DND-41 (cell line): Measurements from ENCODE around the gene NOL4L.

Experiments
- ATAC-seq: fragments of 200-7000 bp; cut with Tn5 transposase; 3 replicates; pipeline ENCODE4 v1.9.1; 2021; ENCODE audit warnings: low read depth; ENCODE audit not compliant: insufficient read depth
- DNase-seq: peaks from one replicate; pipeline ENCODE4 v3.0.0-alpha.2; 2020
- H2AFZ ChIP-seq: 2 replicates; pipeline ENCODE4 v1.6.0; 2012; ENCODE audit warnings: low read depth, low read length
- H3K27ac ChIP-seq: 2 replicates; pipeline ENCODE4 v1.5.1; 2012; ENCODE audit warnings: low read length, inconsistent platforms
- H3K27me3 ChIP-seq: fragments of 200-600 bp; sonication (generic); 2 replicates; pipeline ENCODE4 v1.6.0; 2012; ENCODE audit warnings: low read length, mild to moderate bottlenecking, inconsistent platforms; ENCODE audit not compliant: insufficient read depth, poor library complexity
- H3K36me3 ChIP-seq: 2 replicates; pipeline ENCODE4 v1.5.1; 2012; ENCODE audit warnings: low read length, inconsistent platforms; ENCODE audit not compliant: insufficient read depth
- H3K4me1 ChIP-seq: 2 replicates; pipeline ENCODE4 v1.5.1; 2012; ENCODE audit warnings: mild to moderate bottlenecking, low read length; ENCODE audit not compliant: insufficient read depth
- H3K4me2 ChIP-seq: 2 replicates; pipeline ENCODE4 v1.6.0; 2012; ENCODE audit warnings: mild to moderate bottlenecking, moderate library complexity, low read length, inconsistent platforms; ENCODE audit not compliant: insufficient read depth
- H3K4me3 ChIP-seq, 2 experiments: fragments of 200-600 bp in 1 of 2; shearing (Covaris generic) in 1 of 2; 2 replicates each; pipeline ENCODE4 v1.5.1; 2012 to 2016; ENCODE audit warnings: inconsistent platforms in 2 of 2, low read length in 2 of 2, mild to moderate bottlenecking in 2 of 2, low read depth in 1 of 2, moderate library complexity in 1 of 2
- H3K79me2 ChIP-seq: 2 replicates; pipeline ENCODE4 v1.6.0; 2012; ENCODE audit warnings: low read length, inconsistent platforms; ENCODE audit not compliant: insufficient read depth
- H3K9ac ChIP-seq: 2 replicates; pipeline ENCODE4 v1.6.0; 2012; ENCODE audit warnings: low read depth, mild to moderate bottlenecking, inconsistent platforms, low read length, moderate library complexity
- H3K9me3 ChIP-seq: 2 replicates; pipeline ENCODE4 v1.5.1; 2012; ENCODE audit warnings: low read length, moderate library complexity, mild to moderate bottlenecking, inconsistent platforms; ENCODE audit not compliant: insufficient read depth, severe bottlenecking
- H4K20me1 ChIP-seq: 2 replicates; pipeline ENCODE4 v1.6.0; 2012; ENCODE audit warnings: low read length; ENCODE audit not compliant: insufficient read depth
- EZH2 ChIP-seq: IDR thresholded peaks from 3 replicates; pipeline ENCODE4 v1.6.1; 2012; ENCODE audit warnings: borderline replicate concordance, low read depth, mild to moderate bottlenecking, moderate library complexity, low read length, inconsistent platforms; ENCODE audit not compliant: severe bottlenecking
- TF ChIP-seq, protein P1 (sequence below): IDR thresholded peaks from 2 replicates; pipeline ENCODE4 v1.5.1; 2012; ENCODE audit warnings: borderline replicate concordance, low read length, moderate library complexity, mild to moderate bottlenecking; ENCODE audit not compliant: poor library complexity, severe bottlenecking; ENCODE audit errors: extremely low read depth

Gene NOL4L

DNA sequence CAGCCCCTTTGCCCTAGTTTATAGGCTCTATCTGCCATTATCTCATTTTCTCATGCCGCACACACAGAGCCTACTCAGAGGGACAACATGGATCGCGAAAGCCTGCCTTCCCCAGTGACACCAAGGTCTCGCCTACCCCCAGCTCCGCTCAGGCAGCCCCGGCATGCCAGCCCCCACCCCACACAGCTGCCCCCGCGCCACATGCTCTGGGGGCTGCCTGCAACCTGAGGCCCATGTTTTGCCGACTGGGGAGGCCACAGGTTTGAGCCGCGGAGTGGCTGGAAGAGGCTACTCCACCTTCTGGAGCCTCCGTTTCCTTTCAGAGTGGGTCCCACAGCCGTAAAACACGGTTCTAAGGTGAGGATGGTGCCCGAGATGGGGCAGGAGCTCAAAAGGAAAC is 124.9 kb downstream of the NOL4L start:
- peaks cover 71% of the 10 kb centered on the region for H3K36me3 ChIP-seq

DNA sequence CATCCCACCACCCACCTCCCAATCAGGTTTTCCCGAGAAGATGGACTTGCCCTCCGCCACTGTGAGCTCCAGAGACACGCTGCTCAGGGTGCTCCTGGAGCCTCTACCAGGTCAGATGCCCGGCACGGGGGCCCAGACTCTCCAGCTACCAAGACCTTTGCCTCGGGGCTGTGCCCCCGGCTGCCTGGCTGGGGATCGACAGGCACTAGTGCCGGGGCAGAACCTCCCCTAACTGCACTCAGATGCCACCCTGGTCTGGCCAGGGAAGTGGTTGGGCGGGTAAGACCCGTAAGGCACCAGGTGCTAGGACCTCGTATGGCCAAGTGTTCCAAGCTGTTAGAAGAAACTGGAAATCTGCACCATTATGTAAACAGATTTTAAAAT is 126.3 kb downstream of the NOL4L start:
- H4K20me1 ChIP-seq = peaks cover 73% of the 10 kb centered on the region
- H3K27me3 ChIP-seq = no peaks in the 10 kb centered on the region
- H3K9ac ChIP-seq = no peak overlapping the region
- no peaks in the 10 kb centered on the region for H3K4me1 ChIP-seq
- TF ChIP-seq, protein P1, sequence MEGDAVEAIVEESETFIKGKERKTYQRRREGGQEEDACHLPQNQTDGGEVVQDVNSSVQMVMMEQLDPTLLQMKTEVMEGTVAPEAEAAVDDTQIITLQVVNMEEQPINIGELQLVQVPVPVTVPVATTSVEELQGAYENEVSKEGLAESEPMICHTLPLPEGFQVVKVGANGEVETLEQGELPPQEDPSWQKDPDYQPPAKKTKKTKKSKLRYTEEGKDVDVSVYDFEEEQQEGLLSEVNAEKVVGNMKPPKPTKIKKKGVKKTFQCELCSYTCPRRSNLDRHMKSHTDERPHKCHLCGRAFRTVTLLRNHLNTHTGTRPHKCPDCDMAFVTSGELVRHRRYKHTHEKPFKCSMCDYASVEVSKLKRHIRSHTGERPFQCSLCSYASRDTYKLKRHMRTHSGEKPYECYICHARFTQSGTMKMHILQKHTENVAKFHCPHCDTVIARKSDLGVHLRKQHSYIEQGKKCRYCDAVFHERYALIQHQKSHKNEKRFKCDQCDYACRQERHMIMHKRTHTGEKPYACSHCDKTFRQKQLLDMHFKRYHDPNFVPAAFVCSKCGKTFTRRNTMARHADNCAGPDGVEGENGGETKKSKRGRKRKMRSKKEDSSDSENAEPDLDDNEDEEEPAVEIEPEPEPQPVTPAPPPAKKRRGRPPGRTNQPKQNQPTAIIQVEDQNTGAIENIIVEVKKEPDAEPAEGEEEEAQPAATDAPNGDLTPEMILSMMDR = no peak
- no peak for TF ChIP-seq EZH2
- no peaks in the 10 kb centered on the region for H3K9me3 ChIP-seq
- peaks cover 45% of the 10 kb centered on the region for H3K79me2 ChIP-seq
- no peak overlapping the region for H3K27ac ChIP-seq
- DNase-seq = no peak
- H3K4me2 ChIP-seq = no peak overlapping the region
- no peak for ATAC-seq
- H3K4me3 ChIP-seq = no peak overlapping the region
- H3K36me3 ChIP-seq = peaks cover 72% of the 10 kb centered on the region
- H2AFZ ChIP-seq = no peak overlapping the region

More for the DNA sequence above, 124.9 kb downstream of the NOL4L start:
- no peak overlapping the region for H2AFZ ChIP-seq
- TF ChIP-seq EZH2 = no peak
- TF ChIP-seq, protein P1 = no peak
- H3K9ac ChIP-seq = no peak overlapping the region
- H3K4me2 ChIP-seq = no peak overlapping the region
- ATAC-seq = no peak
- no peak for DNase-seq
- no peaks in the 10 kb centered on the region for H3K27me3 ChIP-seq
- H3K4me3 ChIP-seq = no peak overlapping the region
- peaks cover 71% of the 10 kb centered on the region for H4K20me1 ChIP-seq
- no peaks in the 10 kb centered on the region for H3K9me3 ChIP-seq
- no peaks in the 10 kb centered on the region for H3K4me1 ChIP-seq
- H3K27ac ChIP-seq = no peak overlapping the region
- peaks cover 59% of the 10 kb centered on the region for H3K79me2 ChIP-seq

DNA sequence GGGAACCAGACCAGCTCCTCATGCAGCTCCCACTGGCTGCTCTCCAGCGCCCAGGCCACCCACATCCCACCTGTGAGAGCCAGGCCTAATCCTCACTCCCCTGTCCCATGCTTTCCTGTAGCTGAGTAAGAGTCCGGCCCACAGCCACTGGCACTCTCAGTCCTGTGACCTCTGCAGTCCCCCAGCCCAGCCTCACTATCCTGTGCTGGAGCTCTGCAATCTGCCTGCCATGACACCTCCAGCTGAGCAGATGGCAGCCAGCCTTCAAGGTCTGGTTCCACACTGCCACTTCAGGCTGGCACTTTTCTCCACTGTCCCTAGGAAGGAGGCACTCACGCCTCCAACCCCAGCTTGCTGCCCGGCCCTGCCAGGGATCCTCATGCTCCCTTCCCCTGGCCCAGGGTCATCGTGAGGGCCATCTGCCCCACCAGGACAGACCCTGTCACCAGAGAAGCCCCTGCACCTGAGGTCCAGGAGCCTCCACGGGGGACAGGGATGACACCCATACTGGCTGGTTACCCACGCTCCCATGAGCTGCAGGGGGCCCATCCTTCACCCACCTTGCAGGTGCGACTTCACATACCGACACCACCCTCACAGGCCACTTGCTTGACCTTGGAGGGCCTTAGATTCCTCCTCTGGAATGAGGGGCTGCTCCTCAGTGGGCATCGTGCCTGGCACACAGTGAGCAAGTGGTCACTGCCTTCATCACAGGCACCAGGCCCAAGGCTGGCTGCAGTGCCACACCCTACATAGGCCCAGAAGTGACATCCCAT is 126.9 kb downstream of the NOL4L start:
- peaks cover 72% of the 10 kb centered on the region for H3K36me3 ChIP-seq
- H3K27me3 ChIP-seq = no peaks in the 10 kb centered on the region
- no peak overlapping the region for H3K4me2 ChIP-seq
- H3K9ac ChIP-seq = no peak overlapping the region
- ATAC-seq (no peak), DNase-seq (no peak)
- H3K4me1 ChIP-seq = no peaks in the 10 kb centered on the region
- H4K20me1 ChIP-seq = peaks cover 73% of the 10 kb centered on the region
- no peaks in the 10 kb centered on the region for H3K9me3 ChIP-seq
- TF ChIP-seq, protein P1 = no peak
- no peak for TF ChIP-seq EZH2
- H3K27ac ChIP-seq = 0 out of 2 replicates have a peak overlapping the region, but pooled peaks have one; percentile 3
- H3K79me2 ChIP-seq = peaks cover 39% of the 10 kb centered on the region
- H3K4me3 ChIP-seq = no peak overlapping the region
- H2AFZ ChIP-seq = no peak overlapping the region
